ENCODE data around the gene GGT6. TPM values are rescaled to one million over a fixed set of nuclear protein-coding genes. Genes with fewer than 3 reads are reported as not detected.
A peak's percentile ranks its signal among the peaks of the same experiment; 100 is the strongest.

GGT6 gene
- total RNA-seq, 4 donors from 2014 or later, result 0.21 to 4.4 (median 0.29) TPM; not detected in 1

DNA sequence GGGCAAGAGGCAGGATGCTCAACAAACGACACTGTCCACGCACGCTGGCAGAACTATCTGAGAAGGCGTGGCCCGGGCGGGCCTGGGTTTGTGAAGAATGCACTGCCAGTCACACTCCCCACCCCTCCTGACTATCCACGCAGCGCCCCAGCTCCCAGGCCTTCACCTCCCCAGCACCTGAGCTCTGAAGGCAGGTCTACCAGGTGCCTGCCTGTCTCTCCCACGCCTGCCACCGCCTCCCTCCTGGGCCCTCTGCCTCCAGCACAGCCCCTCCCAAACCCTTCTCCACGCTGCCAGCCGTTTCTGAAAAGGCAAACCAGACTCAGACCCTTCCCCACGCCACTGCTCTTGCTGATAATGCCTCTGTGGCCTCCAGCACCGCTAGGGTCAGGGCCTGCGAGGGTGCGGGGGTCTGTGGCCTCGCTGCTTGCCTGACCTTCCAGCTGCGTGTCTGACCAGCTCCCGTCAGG is 16.8 kb downstream of the GGT6 start:
- Histone ChIP-seq H3K9me3 (no peaks in the 10 kb centered on the region), H3K27me3 (no peaks in the 10 kb centered on the region), H3K4me1 (no peaks in the 10 kb centered on the region), H3K36me3 (no peaks in the 10 kb centered on the region), H3K27ac (no peak overlapping the region), H3K4me3 (no peak overlapping the region)
- TF ChIP-seq, protein P1, sequence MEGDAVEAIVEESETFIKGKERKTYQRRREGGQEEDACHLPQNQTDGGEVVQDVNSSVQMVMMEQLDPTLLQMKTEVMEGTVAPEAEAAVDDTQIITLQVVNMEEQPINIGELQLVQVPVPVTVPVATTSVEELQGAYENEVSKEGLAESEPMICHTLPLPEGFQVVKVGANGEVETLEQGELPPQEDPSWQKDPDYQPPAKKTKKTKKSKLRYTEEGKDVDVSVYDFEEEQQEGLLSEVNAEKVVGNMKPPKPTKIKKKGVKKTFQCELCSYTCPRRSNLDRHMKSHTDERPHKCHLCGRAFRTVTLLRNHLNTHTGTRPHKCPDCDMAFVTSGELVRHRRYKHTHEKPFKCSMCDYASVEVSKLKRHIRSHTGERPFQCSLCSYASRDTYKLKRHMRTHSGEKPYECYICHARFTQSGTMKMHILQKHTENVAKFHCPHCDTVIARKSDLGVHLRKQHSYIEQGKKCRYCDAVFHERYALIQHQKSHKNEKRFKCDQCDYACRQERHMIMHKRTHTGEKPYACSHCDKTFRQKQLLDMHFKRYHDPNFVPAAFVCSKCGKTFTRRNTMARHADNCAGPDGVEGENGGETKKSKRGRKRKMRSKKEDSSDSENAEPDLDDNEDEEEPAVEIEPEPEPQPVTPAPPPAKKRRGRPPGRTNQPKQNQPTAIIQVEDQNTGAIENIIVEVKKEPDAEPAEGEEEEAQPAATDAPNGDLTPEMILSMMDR (IDR thresholded peaks at IDR 0.05), result no peak
- TF ChIP-seq POLR2A (IDR thresholded peaks at IDR 0.05), result no peak
- intact Hi-C loops (cut with DNase I; ENCODE audit: low total_unique reads), result no loop called here
- DNase-seq, result peak in 1 of 2 donors; percentile 14

DNA sequence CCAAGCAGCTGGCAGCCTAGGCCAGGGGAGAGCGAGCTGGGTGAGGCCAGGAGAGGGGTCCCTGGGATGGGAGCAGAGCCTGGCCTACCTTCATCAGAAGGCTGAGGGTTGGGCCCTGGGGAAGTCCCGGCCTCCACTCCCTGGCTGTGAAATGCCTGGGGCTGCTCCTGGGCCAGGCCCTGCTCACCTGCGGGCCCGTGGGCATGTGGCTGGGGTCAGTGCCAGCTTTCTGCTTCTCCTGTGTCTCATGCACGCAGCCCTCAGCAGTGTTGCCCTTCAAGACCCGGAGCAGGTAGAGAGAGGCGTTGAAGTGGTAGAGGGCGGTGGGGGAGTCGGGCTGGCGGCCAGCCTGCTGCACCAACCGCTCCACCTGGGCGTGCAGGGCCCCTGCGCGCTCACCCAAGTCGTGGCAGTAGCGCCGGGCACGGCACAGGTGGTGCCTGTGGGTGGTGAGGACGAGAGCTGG is 17.6 kb downstream of the GGT6 start:
- Histone ChIP-seq H3K36me3 (no peaks in the 10 kb centered on the region), H3K9me3 (no peaks in the 10 kb centered on the region), H3K4me3 (no peak overlapping the region), H3K4me1 (no peaks in the 10 kb centered on the region), H3K27me3 (no peaks in the 10 kb centered on the region), H3K27ac (no peak overlapping the region)
- DNase-seq, result peak in 1 of 2 donors; percentile 18
- intact Hi-C loops (cut with DNase I; ENCODE audit: low total_unique reads), result no loop called here
- TF ChIP-seq, protein P1 (IDR thresholded peaks at IDR 0.05), result no peak
- TF ChIP-seq POLR2A (IDR thresholded peaks at IDR 0.05), result no peak

GRCh38 chr17:4542003-4542725 is 18.2 kb downstream of the GGT6 start:
- no peaks in the 10 kb centered on the region for H3K36me3 ChIP-seq

GRCh38 chr17:4541328-4542002 is 18.9 kb downstream of the GGT6 start:
- H3K4me1 ChIP-seq, result peaks cover 0 to 3% of the 10 kb centered on the region in 2 donors

More at GRCh38 chr17:4542003-4542725, 18.2 kb downstream of the GGT6 start:
- no peak for TF ChIP-seq POLR2A (IDR thresholded peaks at IDR 0.05)
- TF ChIP-seq, protein P1 (IDR thresholded peaks at IDR 0.05), result no peak
- no peaks in the 10 kb centered on the region for H3K9me3 ChIP-seq
- no peak overlapping the region for H3K27ac ChIP-seq
- H3K27me3 ChIP-seq, result no peaks in the 10 kb centered on the region
- intact Hi-C loops (cut with DNase I; ENCODE audit: low total_unique reads), result no loop called here
- H3K4me3 ChIP-seq, result no peak overlapping the region
- no peaks in the 10 kb centered on the region for H3K4me1 ChIP-seq
- DNase-seq, result no peak

More at GRCh38 chr17:4541328-4542002, 18.9 kb downstream of the GGT6 start:
- Histone ChIP-seq H3K36me3 (no peaks in the 10 kb centered on the region), H3K27me3 (no peaks in the 10 kb centered on the region), H3K4me3 (no peak overlapping the region), H3K27ac (peak overlapping the region in 1 of 2 donors; percentile 33), H3K9me3 (no peaks in the 10 kb centered on the region)
- DNase-seq, result no peak
- no peak for TF ChIP-seq POLR2A (IDR thresholded peaks at IDR 0.05)
- TF ChIP-seq, protein P1 (IDR thresholded peaks at IDR 0.05), result no peak
- intact Hi-C loops (cut with DNase I; ENCODE audit: low total_unique reads), result no loop called here
